Right lobe of liver (tissue), 6 donors: Measurements from ENCODE around the gene MARK4. TPM values are rescaled to one million over a fixed set of nuclear protein-coding genes. Genes with fewer than 3 reads are reported as not detected.

Experiments used
- ATAC-seq, 4 donors: fragments of 200-7000 bp; cut with Tn5 transposase; one replicate each; pipeline ENCODE4 v1.9.1; 2020; ENCODE audit warnings: mild to moderate bottlenecking in 4 of 4, moderate library complexity in 4 of 4
- DNase-seq, 3 donors: peaks; one replicate each; pipeline ENCODE4 v3.0.0-alpha.2; 2020
- H3K27ac ChIP-seq, 3 donors: fragments of 200-600 bp; one replicate each; pipeline ENCODE4 v1.8.0; 2022
- H3K27me3 ChIP-seq, 2 donors: fragments of 200-600 bp; one replicate each; pipeline ENCODE4 v1.8.0; 2022
- H3K36me3 ChIP-seq, 4 donors: fragments of 200-600 bp; sonication (generic) in 1 of 4; one replicate each; pipeline versions ENCODE4 v1.5.1 to v1.8.0; 2017 to 2022; ENCODE audit warnings: control low read depth in 1 of 4
- H3K4me1 ChIP-seq, 4 donors: fragments of 200-600 bp; sonication (generic) in 1 of 4; one replicate each; pipeline versions ENCODE4 v1.5.1 to v1.8.0; 2017 to 2022; ENCODE audit warnings: control low read depth in 1 of 4
- H3K4me3 ChIP-seq, 3 donors: fragments of 200-600 bp; one replicate each; pipeline ENCODE4 v1.8.0; 2022
- H3K9me3 ChIP-seq, 4 donors: fragments of 200-600 bp; sonication (generic) in 1 of 4; one replicate each; pipeline versions ENCODE4 v1.5.1 to v1.8.0; 2017 to 2022; ENCODE audit warnings: control low read depth in 1 of 4
- CTCF ChIP-seq, 4 donors: fragments of 200-600 bp in 3 of 4; fragments of 450-650 bp in 1 of 4; IDR thresholded peaks; one replicate each; pipeline versions ENCODE4 v1.5.1 to v1.8.0; 2016 to 2022; ENCODE audit warnings: antibody characterized with exemption in 4 of 4, mild to moderate bottlenecking in 2 of 4
- POLR2A ChIP-seq: fragments of 450-650 bp; IDR thresholded peaks from one replicate; pipeline ENCODE4 v1.6.1; 2017; ENCODE audit warnings: antibody characterized with exemption, mild to moderate bottlenecking
- WGBS: methylation state at CpG from one replicate; pipeline ENCODE4 v1.1.6; 2018; ENCODE audit warnings: low coverage, low lambda C conversion rate; ENCODE audit not compliant: insufficient coverage; ENCODE audit errors: missing lambda C conversion rate; 5-methylcytosine and 5-hydroxymethylcytosine counted together
- intact Hi-C, 2 donors: fragments of 100-400 bp; cut with DNase I; formaldehyde crosslinking; loops; one replicate each; pipeline versions ENCODE4 v1.11.2 to v1.14.1; 2022
- total RNA-seq, 6 experiments: library from RNA; depleted of rRNA in 2 of 6; stranded (reverse); fragments of >200 nt in 2 of 6; fragmentation: NEBNext Ultra II Directional in 3 of 6; extraction: Animal tissue kit (Norgen Biotek cat#: 25700) in 3 of 6; gene quantifications; one replicate each; pipeline versions ENCODE4 v1.1.0 to v1.2.4, GENCODE V29; 2016 to 2023
- donor health status: DM: no; HTN: yes; CAD: no.
- donor health status: DM: no; HTN: no; CAD: no.
- donor health status: DM: no; HTN: no; CAD: no.
- donor health status: DM: no; HTN: yes; CAD: no.
- donor health status: DM: no; HTN: yes; CAD: no.

The MARK4 gene
- total RNA-seq, 6 experiments from 2014 or later = 14.2 to 23.5 (median 17.5) TPM

GRCh38 chr19:45340232-45340898 is 89.3 kb downstream of the MARK4 start, which contains the start of gene KLC3:
KLC3 (plus strand) TSS chr19:45340750; CDS start chr19:45345542, 4,792 bp downstream.
- DNase-seq = no peak
- intact Hi-C loops = loop anchor here in 1 of 2 donors (10.0 kb wide), 1 partner anchor 186 kb away; no protein-coding TSS in a partner anchor
- WGBS = 65% methylated on average over 6 of the region's 50 CpGs
- H3K27ac ChIP-seq = no peak within 1 kb of the TSS
- H3K4me1 ChIP-seq = peaks cover 0 to 7% (median 0%) of the 10 kb centered on the region in 4 donors
- H3K27me3 ChIP-seq = no peaks in the 10 kb centered on the region
- no peaks in the 10 kb centered on the region for H3K36me3 ChIP-seq
- no peak for TF ChIP-seq POLR2A
- TF ChIP-seq CTCF (IDR thresholded peaks at IDR 0.05) = no peak
- ATAC-seq = peak; percentile 53 to 57 (median 54)
- H3K9me3 ChIP-seq = no peaks in the 10 kb centered on the region
- H3K4me3 ChIP-seq = peak within 1 kb of the TSS in 2 of 3 donors; percentile 14 to 33

GRCh38 chr19:45340899-45341453 is 89.9 kb downstream of the MARK4 start:
- Histone ChIP-seq H3K36me3 (no peaks in the 10 kb centered on the region), H3K4me1 (peaks cover 0 to 7% (median 0%) of the 10 kb centered on the region in 4 donors), H3K27me3 (no peaks in the 10 kb centered on the region), H3K4me3 (peak overlapping the region in 2 of 3 donors; percentile 14 to 33), H3K27ac (no peak overlapping the region), H3K9me3 (no peaks in the 10 kb centered on the region)
- no peak for TF ChIP-seq POLR2A
- no peak for TF ChIP-seq CTCF (IDR thresholded peaks at IDR 0.05)
- DNase-seq (no peak), ATAC-seq (no peak)
- intact Hi-C loops = loop anchor here in 1 of 2 donors (10.0 kb wide), 1 partner anchor 186 kb away; no protein-coding TSS in a partner anchor
- 22% methylated on average over 8 of the region's 25 CpGs for WGBS

- WGBS = 83% methylated on average over 11 of the region's 13 CpGs
- Histone ChIP-seq H3K27me3 (no peaks in the 10 kb centered on the region), H3K4me1 (peaks cover 0 to 7% (median 0%) of the 10 kb centered on the region in 4 donors), H3K27ac (no peak overlapping the region), H3K36me3 (no peaks in the 10 kb centered on the region), H3K9me3 (no peaks in the 10 kb centered on the region), H3K4me3 (no peak overlapping the region)
- no peak for ATAC-seq
- no peak for DNase-seq
- TF ChIP-seq POLR2A = no peak
- intact Hi-C loops = loop anchor here in 1 of 2 donors (10.0 kb wide), 1 partner anchor 188 kb away; no protein-coding TSS in a partner anchor
Measured at GRCh38 chr19:45342911-45343310, 91.8 kb downstream of the MARK4 start.

- Histone ChIP-seq H3K4me3 (no peak overlapping the region), H3K27me3 (no peaks in the 10 kb centered on the region), H3K9me3 (no peaks in the 10 kb centered on the region), H3K27ac (no peak overlapping the region), H3K36me3 (no peaks in the 10 kb centered on the region), H3K4me1 (peaks cover 0 to 7% (median 0%) of the 10 kb centered on the region in 4 donors)
- intact Hi-C loops = loop anchor here in 1 of 2 donors (10.0 kb wide), 1 partner anchor 190 kb away; no protein-coding TSS in a partner anchor
- ATAC-seq (no peak), DNase-seq (no peak)
- TF ChIP-seq CTCF (IDR thresholded peaks at IDR 0.05) (no peak), POLR2A (no peak)
- WGBS = 100% methylated on average over 1 of the region's 15 CpGs
Measured at GRCh38 chr19:45344621-45345505, 93.8 kb downstream of the MARK4 start.
